Gastroesophageal sphincter (tissue), 4 donors: ENCODE measurements around the gene OR4K13. TPM values are rescaled to one million over a fixed set of nuclear protein-coding genes. Genes with fewer than 3 reads are reported as not detected.

ENCODE experiments used
- ATAC-seq: fragments of 150-250 bp; one replicate; pipeline ENCODE4 v1.9.1; 2016; ENCODE audit warnings: mild to moderate bottlenecking, moderate library complexity
- H3K27ac ChIP-seq, 4 donors: fragments of 200-600 bp; sonication (generic) in 3 of 4; 1 replicate in 3 of 4; 2 replicates in 1 of 4; pipeline ENCODE4 v1.5.1; 2016 to 2019
- H3K27me3 ChIP-seq: fragments of 200-600 bp; sonication (generic); one replicate; pipeline ENCODE4 v1.5.1; 2019
- H3K36me3 ChIP-seq, 2 donors: fragments of 200-600 bp; sonication (generic); one replicate each; pipeline ENCODE4 v1.5.1; 2019; ENCODE audit warnings: control low read depth in 1 of 2
- H3K4me1 ChIP-seq, 3 donors: fragments of 200-600 bp; sonication (generic); 1 replicate in 2 of 3; 2 replicates in 1 of 3; pipeline ENCODE4 v1.5.1; 2016 to 2019; ENCODE audit warnings: control low read depth in 2 of 3
- H3K4me3 ChIP-seq, 2 donors: fragments of 200-600 bp; sonication (generic); one replicate each; pipeline ENCODE4 v1.5.1; 2019; ENCODE audit warnings: mild to moderate bottlenecking in 1 of 2, moderate library complexity in 1 of 2
- H3K9me3 ChIP-seq, 3 donors: fragments of 200-600 bp; sonication (generic); one replicate each; pipeline ENCODE4 v1.5.1; 2017 to 2019; ENCODE audit warnings: control low read depth in 2 of 3
- CTCF ChIP-seq, 4 experiments: fragments of 200-600 bp in 2 of 4; fragments of 450-650 bp in 2 of 4; sonication (generic) in 1 of 4; IDR thresholded peaks; one replicate each; pipeline ENCODE4 v1.5.1; 2017 to 2019; ENCODE audit warnings: antibody characterized with exemption in 4 of 4, mild to moderate bottlenecking in 2 of 4, moderate library complexity in 2 of 4
- EP300 ChIP-seq: sonication (generic); formaldehyde crosslinking; IDR thresholded peaks from one replicate; pipeline ENCODE4 v1.6.1; 2017; ENCODE audit warnings: antibody characterized with exemption, mild to moderate bottlenecking
- POLR2A ChIP-seq, 2 donors: fragments of 450-650 bp; IDR thresholded peaks; one replicate each; pipeline ENCODE4 v1.6.1; 2017; ENCODE audit warnings: antibody characterized with exemption in 2 of 2, mild to moderate bottlenecking in 2 of 2, moderate library complexity in 1 of 2
- POLR2AphosphoS5 ChIP-seq: sonication (generic); formaldehyde crosslinking; IDR thresholded peaks from one replicate; pipeline ENCODE4 v1.6.1; 2017; ENCODE audit warnings: antibody characterized with exemption
- WGBS, 2 donors: methylation state at CpG; one replicate each; pipeline ENCODE4 v1.1.5; 2018; ENCODE audit warnings: low coverage in 1 of 2; 5-methylcytosine and 5-hydroxymethylcytosine counted together
- total RNA-seq, 4 donors: library from RNA; depleted of rRNA; stranded (reverse); fragments of >200 nt; gene quantifications; one replicate each; pipeline ENCODE4 v1.1.0, GENCODE V29; 2016

The OR4K13 gene
- total RNA-seq, 4 donors from 2014 or later = 0.12 TPM; not detected in 3

DNA sequence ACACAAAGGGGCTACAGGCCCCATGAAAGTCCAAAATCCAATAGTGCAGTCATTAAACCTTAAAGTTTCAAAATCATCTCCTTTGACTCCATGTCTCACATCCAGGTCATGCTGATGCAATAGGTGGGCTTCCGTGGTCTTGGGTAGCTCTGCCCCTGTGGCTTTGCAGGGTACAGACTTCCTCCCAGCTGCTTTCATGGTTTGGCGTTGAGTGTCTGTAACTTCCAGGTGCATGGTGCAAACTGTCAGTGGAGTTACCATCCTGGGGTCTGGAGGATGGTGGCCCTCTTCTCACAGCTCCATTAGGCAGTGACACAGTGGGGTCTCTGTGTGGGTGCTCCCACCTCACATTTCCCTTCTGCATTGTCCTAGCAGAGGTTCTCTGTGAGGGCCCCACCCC, 42.4 kb downstream of the OR4K13 start:
- no peaks in the 10 kb centered on the region for H3K27me3 ChIP-seq
- TF ChIP-seq POLR2AphosphoS5 = no peak
- TF ChIP-seq CTCF (IDR thresholded peaks at IDR 0.05) = no peak
- no peak for TF ChIP-seq POLR2A (IDR thresholded peaks at IDR 0.05)
- no peak for TF ChIP-seq EP300
- no peak for ATAC-seq
- no peaks in the 10 kb centered on the region for H3K4me1 ChIP-seq
- no peak overlapping the region for H3K27ac ChIP-seq
- no peaks in the 10 kb centered on the region for H3K9me3 ChIP-seq
- no peak overlapping the region for H3K4me3 ChIP-seq
- H3K36me3 ChIP-seq = no peaks in the 10 kb centered on the region
- 0% methylated on average over 1 of the region's 2 CpGs; no CpG with 5 or more reads in 1 of the 2 donors for WGBS, 2 donors

Other genes with a start within 250 kb of the OR4K13 start
- gene OR4N2, start 232.3 kb downstream of the OR4K13 start, total RNA-seq = not detected
- gene OR4K2, start 160.9 kb downstream of the OR4K13 start, total RNA-seq = not detected
- not detected for gene OR4K5, start 115.4 kb downstream of the OR4K13 start, total RNA-seq
- not detected for gene OR4K1, start 105.1 kb downstream of the OR4K13 start, total RNA-seq
- gene OR4K15, start 60.4 kb downstream of the OR4K13 start, total RNA-seq = not detected
- not detected for gene OR4Q2, start 33.9 kb downstream of the OR4K13 start, total RNA-seq
- not detected for gene OR4K14, start 16.7 kb downstream of the OR4K13 start, total RNA-seq
- gene OR4L1, start 24.0 kb upstream of the OR4K13 start, total RNA-seq = not detected
- not detected for gene OR4K17, start 74.7 kb upstream of the OR4K13 start, total RNA-seq
- not detected for gene OR4N5, start 102.8 kb upstream of the OR4K13 start, total RNA-seq
- gene OR11G2, start 154.9 kb upstream of the OR4K13 start, total RNA-seq = not detected
- not detected for gene OR11H6, start 187.7 kb upstream of the OR4K13 start, total RNA-seq
- gene OR11H7, start 192.9 kb upstream of the OR4K13 start, total RNA-seq = under 1 TPM in 1 of 4 donors, not detected in 3; 0.50 TPM
- gene OR11H4, start 203.2 kb upstream of the OR4K13 start, total RNA-seq = not detected